CD4-positive, alpha-beta T cell treated with Interleukin-1 beta for 1 hour (primary cell): ENCODE results near the gene TPM1.

Experiments used
- DNase-seq, 2 donors: peaks; one replicate each; pipeline ENCODE4 v3.0.0-alpha.2; 2020 to 2022

The TPM1 gene

GRCh38 chr15:63043335-63044076 lies 959 bp downstream of the TPM1 start:
- peak in 1 of 2 donors; percentile 23 for DNase-seq

GRCh38 chr15:63044077-63044644 lies 1.6 kb downstream of the TPM1 start:
- DNase-seq: no peak

GRCh38 chr15:63044645-63045464 lies 2.3 kb downstream of the TPM1 start:
- no peak for DNase-seq

GRCh38 chr15:63045465-63045840 lies 2.9 kb downstream of the TPM1 start:
- DNase-seq: no peak

- no peak for DNase-seq
Measured at GRCh38 chr15:63045879-63046278, 3.3 kb downstream of the TPM1 start.

- DNase-seq: no peak
Measured at GRCh38 chr15:63046917-63047760, 4.6 kb downstream of the TPM1 start.

- peak in 1 of 2 donors; percentile 3 for DNase-seq
Measured at GRCh38 chr15:63047792-63048114, 5.2 kb downstream of the TPM1 start.

GRCh38 chr15:63048115-63048775 lies 5.7 kb downstream of the TPM1 start:
- peak; percentile 85 to 86 for DNase-seq

- peak; percentile 3 to 20 for DNase-seq
Measured at GRCh38 chr15:63048776-63049665, 6.5 kb downstream of the TPM1 start.

GRCh38 chr15:63049783-63050371 lies 7.3 kb downstream of the TPM1 start:
- DNase-seq: no peak

GRCh38 chr15:63050731-63051155 lies 8.2 kb downstream of the TPM1 start:
- no peak for DNase-seq

- no peak for DNase-seq
Measured at GRCh38 chr15:63051156-63052066, 8.9 kb downstream of the TPM1 start.

- DNase-seq: no peak
Measured at GRCh38 chr15:63052077-63052841, 9.7 kb downstream of the TPM1 start.

- DNase-seq: no peak
Measured at GRCh38 chr15:63052961-63053698, 10.6 kb downstream of the TPM1 start.

GRCh38 chr15:63054281-63054683 lies 11.7 kb downstream of the TPM1 start:
- no peak for DNase-seq

GRCh38 chr15:63054985-63055384 lies 12.4 kb downstream of the TPM1 start:
- DNase-seq: no peak

- DNase-seq: no peak
Measured at GRCh38 chr15:63056829-63057228, 14.3 kb downstream of the TPM1 start.
